Measurements from ENCODE around the gene COQ8A.
A peak's percentile ranks its signal among the peaks of the same experiment; 100 is the strongest.
"Not testable (repeated sequence)": the region's sequence is repeated elsewhere in the genome, so short reads cannot be mapped to it uniquely, and the experiment has no call there.

COQ8A gene

DNA sequence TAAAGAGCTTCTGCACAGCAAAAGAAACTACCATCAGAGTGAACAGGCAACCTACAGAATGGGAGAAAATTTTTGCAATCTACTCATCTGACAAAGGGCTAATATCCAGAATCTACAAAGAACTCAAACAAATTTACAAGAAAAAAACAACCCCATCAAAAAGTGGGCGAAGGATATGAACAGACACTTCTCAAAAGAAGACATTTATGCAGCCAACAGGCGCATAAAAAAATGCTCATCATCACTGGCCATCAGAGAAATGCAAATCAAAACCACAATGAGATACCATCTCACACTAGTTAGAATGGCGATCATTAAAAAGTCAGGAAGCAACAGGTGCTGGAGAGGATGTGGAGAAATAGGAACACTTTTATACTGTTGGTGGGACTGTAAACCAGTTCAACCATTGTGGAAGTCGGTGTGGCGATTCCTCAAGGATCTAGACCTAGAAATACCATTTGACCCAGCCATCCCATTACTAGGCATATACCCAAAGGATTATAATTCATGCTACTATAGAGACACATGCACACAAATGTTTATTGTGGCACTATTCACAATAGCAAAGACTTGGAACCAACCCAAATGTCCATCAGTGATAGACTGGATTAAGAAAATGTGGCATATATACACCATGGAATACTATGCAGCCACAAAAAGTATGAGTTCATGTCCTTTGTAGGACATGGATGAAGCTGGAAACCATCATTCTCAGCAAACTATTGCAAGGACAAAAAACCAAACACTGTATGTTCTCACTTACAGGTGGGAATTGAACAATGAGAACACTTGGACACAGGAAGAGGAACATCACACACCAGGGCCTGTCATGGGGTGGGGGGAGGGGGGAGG lies 10.6 kb upstream of the COQ8A start:
- not testable (repeated sequence) for DNase-seq

DNA sequence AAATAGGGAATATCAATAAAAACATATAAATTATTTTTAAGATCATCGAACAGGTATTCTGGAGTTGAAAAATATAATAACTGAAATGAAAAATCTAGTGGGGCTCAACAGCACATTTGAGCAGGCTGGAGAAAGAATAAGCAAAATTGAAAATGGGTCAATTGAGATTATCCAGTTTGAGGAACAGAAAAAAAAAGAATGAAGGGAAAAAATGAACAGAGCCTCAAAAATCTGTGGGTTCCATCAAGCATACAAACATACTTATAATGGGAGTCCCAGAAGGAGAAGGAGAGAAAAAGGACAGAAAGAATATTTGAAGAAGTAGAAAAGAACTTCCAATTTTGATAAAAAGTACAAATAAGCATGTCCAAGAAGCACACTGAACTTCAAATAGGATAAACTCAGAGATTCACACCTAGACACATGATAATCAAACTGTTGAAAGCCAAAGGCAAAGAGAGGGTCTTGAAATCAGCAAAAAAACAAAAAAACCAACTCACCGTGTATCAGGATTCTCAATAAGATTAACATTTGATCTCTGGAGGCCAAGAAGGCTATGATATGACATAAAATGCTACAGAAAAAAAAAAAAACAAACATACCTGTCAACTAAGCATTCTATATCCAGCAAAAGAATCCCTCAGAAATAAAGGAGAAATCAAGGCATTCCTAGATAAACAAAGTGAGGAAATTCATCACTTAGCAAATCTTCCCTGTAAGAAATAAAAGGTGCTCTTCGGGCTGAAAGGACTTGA lies 5.4 kb upstream of the COQ8A start:
- DNase-seq, result no peak

DNA sequence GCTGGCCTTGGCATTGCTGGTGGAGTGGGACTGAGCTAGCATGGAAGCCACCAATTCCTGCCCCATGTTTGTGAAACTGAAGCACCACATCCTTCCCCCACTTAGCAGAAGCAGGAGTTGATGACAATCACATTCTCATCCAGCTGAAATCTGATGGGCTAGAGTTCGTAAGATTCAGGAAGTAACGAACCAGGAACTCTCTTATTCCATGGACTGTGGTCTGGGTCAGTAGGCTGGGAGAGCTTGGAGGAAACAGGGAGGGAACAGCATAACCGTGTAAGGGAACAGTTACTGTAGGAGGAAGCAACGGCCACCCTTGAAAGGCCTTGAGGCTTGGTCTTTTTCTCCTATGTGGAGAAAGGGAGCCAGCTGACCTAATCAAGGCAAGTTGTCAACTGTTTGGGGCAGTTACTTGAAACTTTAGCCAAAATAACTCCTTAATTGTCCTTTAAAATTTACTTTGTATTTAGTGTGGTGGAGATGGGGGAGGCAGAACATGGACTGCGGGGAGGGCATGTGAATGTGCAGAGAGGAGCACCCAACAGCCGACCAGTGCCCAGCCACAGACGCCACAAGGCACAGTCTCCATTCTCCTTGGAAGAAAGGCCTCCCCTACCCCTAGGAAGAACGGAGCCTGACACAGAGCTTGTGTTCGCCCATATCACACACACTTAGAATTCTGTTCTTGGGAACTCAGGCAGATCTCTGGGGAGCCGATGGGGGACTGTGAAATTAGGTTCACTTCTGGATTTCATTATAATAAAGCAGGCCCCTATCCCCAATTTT lies 2.0 kb upstream of the COQ8A start:
- DNase-seq, result no peak

DNA sequence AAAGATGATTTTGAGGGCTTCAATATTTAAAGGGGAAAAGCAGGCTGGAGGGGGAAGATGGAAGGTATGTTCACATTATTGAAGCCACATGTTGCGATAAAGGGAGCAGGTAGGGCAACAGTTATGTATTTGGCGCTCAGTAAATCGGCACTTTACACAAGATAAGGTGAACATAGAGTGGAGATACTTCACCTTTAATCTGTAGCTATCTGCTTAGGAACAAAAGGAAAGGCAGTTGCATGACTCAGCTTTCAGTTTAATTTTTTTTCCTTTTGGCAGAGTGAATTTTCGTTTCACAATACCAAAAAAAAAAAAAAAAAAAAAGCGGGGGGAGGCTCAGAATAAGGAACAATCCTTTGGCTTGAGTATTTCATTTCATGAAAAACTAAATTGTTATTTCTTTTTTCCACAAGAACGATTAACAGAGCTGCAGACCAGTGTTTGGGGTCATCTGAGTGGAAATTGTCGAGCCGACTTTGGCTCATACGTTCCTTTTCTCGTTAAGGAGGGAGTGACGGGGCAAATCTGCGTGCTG lies 1.1 kb upstream of the COQ8A start:
- no peak for DNase-seq

DNA sequence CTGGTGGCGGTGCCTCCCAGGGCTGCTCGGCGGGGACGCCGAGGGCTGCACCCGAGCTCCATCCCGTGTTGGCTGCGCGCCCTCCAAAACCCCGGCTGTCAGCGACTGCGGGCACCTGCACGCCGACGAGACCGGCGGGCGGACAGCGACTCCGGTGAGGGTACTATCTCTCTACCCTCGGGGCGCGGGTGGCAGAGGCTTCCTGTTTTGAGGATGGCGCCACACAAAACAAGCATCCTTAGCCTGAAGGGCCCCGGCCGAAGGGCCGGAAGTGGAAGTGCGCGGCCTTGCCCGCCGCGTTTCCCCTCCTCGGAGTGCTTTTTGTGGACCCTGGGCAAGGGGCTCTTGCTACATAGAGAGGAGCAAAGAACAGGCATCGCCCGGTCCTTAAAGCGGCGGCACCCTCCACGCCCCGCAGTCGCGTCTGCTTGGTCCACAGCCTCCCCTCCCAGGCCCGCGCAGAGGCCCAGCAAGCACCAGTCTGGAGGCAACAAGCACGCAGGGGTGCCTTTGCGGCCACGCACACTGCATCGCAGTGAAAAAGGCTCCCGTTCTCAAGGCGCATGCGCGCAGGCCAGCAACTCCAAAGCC lies 561 bp upstream of the COQ8A start:
- DNase-seq, result peak; percentile 72

DNA sequence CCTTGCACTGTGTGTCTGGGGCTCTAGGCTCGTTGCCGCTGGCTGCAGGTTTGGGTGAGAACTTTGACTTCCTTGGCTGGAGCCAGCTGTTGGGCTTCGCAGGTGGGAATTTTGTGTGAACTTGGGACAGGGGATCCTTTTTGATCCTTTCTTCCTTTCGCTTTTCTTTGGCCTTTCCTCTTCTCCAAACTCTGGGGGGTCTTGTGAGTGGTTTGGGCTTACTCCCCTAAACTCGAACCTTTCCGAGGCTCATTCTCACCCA lies 643 bp downstream of the COQ8A start:
- DNase-seq, result no peak

DNA sequence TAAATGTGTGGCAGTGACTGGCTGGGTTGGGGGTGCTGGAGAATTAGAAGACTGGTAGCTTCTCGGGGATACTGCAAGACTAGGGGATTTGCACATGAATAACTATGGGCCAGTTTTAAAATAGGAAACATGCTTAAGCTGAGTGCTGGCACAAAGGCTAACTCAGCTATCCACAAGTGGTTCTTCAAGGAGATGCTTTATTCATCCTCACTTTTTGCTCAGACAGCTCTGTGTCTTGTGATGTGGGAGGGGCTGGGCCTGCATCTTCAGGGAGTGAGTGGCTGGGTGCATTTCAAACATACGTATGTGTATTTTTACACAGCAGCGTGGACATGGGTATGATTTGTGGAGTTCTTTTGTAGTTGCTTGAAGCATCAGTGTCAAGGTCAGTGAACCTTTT lies 2.3 kb downstream of the COQ8A start:
- DNase-seq, result no peak

DNA sequence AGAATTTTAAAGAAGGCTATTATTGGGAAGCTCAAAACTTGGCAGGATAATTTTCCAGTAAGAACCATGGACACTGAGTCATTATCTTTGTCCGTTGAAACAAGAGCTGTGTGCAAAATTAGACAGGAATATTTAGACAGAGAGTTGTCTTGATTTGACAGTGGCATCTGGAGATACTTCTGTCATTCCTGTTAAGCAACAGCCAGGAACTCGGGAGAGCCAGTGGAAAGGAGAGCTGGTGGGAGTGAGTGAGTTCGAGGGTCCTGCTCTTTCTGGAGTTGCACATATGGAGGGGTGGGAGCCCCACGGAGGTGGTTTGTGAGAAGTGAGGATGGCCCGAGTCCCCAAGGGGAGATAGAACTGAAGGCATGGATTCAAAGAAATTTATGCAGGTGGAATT lies 3.1 kb downstream of the COQ8A start:
- DNase-seq, result no peak

DNA sequence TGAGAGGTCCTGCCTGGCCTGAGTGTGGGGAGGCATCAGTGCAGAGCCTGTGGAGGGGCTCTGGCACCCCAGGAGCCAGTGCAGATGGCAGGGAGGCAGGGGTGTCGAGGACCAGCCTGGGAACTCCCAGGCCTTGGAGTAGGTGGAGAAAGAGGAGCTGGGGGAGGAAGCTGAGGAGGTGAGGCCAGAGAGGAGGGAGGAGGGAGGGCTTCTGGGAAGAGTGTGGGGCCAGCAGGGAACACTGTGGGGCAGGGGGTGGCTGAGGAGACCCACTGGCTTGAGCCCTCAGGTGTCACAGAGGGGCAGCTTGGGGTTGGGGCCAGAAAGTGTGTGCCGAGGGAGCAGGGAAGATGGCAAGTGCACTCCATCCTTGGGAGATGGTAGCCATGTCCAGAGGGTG lies 3.8 kb downstream of the COQ8A start:
- DNase-seq, result no peak

DNA sequence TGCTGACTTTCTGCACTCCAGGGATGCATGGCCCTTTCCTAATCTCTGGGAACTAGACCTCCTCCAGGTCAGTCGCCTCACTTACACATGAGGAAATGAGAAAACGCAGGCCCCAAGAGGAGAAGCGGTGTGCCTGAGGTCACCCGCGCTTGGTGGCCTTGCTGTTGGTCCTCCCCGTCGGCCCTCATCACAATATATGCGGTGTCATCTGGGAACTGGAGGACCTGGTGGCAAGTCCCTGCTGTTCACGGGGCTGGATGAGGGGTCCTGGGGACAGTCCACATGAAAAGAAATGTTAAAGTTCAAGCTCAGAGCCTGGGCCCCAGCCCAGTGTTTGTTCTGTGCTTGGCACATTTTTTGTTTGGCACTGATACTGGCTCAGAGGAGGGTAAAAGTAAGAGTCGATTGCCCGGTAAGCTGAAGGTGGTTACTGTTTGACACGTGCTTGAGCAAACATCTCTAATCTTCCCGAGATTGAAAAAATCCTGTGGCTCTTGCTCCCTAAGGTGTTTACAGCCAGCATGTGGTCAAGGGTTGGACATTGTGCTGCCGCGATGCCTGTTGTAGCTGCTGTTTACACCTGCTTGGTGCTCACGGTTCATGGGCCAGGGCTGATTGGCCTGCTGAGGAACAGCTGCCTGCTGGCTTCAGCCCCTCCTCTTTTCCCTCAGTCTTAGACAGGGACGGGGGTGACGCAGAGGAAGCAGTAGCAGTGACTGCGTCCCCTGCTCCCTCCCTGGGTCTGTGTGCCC lies 5.2 kb downstream of the COQ8A start:
- no peak for DNase-seq

DNA sequence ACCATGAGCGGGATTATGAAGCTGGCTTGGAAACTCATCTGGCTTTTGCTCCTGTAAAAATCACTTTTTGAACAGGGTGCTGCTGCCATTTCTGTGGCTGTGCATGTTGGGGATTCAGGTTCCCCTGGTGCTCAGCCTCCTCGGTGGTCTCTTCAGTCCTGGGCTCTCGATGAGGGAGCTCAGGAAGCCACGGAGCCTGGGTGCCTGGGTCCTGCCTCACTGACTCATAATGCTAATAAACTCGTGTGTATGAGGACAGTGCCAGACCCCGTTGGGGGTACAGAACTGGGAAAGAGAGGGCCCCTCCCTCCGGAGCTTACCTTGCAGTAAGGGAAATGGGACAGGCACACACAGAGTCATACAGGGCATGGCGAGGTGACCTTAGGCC lies 5.8 kb downstream of the COQ8A start:
- no peak for DNase-seq

DNA sequence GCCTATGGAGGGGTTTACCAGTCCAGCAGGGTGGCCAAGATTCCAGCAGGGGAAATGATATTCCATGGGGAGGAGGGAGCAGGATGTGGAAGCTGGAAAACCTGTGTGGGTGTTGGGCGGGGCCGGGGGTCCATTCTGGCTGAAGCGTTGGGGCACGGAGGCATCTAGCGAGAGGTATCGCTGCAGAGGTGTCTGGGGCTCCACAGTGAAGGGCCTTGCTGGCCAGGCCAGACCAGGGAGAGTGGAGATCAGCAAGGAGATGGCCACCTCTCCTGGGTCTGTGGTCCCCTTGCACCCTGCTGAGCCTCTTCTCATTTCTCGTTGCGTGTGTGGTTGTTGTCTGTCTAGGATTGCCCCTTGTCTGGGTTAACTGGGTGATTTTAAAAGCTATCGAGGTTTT lies 6.2 kb downstream of the COQ8A start:
- no peak for DNase-seq

DNA sequence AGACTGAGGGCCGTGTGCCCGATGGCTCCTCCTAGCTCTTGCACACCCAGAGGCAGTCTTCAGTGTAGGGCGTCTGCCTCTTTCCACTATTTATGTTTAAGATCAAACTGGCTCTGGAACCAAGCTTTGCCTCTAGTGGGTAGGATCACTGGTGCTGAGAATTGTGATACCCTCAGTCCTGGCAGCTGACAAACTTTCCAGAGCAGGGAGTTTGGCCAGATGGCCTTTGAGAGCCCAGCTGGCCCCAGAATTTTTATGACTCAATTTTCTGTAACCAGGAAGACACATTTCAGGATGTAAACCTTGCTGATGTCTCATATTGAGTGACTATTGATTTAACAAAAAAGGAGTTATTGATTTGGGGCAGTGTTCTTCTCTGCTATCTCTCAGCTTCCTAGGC lies 6.7 kb downstream of the COQ8A start:
- DNase-seq, result no peak

DNA sequence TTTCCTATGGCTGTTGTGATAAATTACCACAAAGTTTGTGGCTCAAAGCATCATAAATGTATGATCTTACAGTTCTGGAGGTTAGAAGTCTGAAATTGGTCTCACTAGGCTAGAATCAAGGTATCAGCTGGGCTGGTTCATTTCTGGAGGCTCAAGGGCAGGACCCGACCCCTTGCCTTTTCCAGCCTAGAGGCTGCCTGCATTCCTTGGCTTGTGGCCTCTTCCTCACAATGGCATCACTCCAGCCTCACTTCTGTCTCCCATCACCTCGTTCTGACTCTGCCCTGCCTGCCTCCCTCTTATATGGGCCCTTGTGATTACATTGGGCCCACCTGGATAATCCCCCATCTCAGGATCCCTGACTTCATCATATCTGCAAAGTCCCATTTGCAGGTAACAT lies 8.0 kb downstream of the COQ8A start:
- no peak for DNase-seq

DNA sequence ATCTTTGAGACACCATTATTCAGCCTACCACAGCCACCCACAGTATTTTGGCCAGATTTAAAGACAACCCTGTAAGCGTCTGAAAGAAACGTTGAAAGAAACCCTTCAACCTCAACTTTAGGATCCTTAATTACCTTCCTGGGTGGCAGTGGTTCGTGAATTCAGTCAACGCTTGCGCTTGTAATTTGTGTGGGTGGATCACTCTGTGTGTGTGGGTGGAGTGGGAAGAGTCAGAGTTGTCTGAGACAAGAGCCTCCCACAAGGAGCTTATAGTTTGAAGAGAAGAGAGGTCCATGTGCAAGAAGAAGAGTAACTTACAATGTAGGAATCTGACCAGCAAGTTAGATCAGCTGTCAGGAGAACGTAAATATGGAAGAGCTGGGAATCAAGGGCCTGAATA lies 8.4 kb downstream of the COQ8A start:
- no peak for DNase-seq

DNA sequence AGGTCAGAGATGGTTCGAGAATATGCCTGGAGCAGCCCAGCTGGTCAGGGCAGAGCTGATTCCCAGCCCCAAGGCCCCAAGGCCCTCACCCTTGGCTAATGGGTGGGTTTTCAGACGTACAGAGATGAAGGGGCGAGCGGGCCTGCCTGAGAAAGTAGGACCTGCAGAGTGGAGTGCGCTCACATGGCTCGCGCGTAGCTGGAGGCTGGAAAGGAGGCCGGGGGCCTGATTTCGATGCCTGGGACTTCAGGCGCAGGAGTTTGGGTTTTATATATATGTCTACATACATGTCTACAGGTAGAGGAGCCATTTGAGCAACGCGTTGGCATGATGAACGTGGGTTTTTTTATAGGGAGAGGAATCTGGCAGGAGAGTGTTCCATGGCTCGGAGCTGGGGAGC lies 8.9 kb downstream of the COQ8A start:
- DNase-seq, result no peak

DNA sequence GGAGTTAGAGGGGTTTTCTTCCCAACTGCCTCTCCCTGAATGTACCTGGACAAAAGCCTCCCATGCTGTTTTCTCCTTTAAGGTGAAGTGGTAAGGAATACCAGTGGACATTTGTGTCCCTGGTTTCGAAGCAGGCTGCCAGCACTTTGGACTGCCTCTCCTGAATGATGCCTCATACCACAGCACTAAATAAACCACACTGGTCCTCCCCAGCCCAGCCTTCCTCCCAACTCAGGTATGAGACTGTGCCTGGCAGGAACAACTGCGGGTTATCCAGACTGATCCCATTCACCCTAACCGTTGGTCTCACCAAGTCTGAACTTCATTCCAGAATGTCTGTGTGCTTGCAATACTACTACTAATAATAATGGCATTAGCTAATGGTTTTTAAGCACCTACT lies 9.3 kb downstream of the COQ8A start:
- no peak for DNase-seq

DNA sequence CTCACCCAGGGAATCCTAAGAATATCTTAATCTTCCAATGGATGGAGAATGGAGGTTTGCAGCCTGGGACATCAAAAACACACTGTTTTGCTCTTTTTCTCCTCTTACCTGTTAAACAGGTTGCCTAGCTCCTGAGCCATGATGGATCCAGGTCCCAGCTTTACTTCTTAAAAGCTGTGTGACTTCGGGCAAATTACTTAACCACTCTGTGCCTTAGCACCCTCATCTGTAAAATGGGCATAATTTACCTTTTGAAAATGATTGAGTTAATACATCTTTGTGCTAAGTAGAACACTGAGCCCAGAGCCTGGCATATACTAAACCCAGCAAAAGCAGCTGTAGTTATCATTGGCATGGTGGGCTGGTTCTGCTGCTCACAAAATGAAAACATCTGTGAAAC lies 10.2 kb downstream of the COQ8A start:
- DNase-seq, result no peak

DNA sequence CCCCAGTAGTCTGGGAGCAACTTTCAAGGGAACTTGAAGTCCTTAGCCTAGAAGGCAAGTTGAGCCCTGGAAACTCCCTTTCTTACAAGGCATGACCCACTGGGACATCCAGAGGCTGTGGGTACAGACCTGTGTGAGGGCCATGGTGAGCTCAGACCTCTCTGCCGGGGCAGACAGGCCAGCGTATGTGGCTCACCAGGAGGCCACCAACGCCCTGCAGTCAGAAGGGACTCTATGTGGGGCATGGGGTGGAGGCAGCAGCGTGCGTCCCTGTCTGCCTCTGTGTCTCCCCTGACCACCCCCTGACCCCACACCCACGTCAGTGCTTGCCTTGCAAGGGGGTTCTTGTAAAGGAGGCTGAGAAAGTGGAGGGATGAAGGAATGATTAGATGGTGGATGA lies 10.8 kb downstream of the COQ8A start:
- no peak for DNase-seq

DNA sequence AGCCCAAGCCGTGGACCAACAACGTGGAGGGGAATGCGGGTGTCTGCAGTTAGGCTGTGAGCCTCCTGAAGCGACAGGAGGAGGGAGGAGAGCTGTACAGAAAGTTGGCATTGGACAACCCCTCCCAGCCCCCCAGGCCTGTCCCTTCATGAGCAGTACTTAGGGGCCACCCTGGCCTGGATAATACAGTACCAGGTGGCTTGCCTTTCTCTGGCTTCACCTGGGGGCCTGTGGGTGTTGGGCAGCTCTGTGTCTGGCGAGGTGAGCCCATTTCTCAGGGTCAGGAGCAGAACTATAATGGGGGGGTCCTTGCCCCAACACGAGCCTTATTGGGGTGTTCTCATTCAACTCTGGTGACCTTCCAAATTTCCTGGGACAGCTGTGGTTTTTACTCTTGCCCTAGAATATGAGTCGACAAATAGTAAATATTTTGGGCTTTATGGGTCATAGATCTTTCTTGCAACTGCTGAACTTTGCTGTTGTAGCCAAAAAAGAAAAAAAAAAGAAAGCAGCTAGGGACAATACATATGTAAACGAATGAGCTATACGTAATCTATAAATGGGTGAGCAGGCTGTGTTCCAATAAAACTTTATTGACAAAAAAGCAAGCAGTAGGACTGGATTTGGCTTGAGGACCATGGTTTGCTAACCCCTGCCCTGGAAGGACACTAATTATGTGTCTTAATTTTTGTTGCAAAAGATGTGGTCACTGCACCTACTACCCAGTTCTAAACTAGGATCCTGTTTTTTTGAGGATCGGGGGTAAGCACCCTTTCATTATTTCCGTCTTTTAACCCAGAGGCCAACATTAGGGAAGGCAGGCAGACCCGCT lies 11.4 kb downstream of the COQ8A start:
- no peak for DNase-seq

DNA sequence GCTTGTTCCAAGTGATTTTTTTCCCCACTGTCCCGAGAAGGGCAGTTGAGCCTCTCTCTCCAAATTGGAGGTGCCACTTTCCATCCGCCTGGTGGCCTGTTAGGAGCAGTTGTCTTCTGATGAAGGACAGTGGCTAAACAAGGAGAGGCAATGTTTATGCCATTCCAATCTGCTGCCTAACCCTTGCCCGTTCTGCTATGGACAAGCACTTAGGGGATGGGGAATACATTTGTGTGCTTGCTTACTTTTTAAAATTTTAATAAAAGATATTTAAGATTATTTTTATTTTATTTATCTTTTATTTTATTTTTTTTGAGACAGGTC lies 12.0 kb downstream of the COQ8A start:
- no peak for DNase-seq
